HK-2 (cell line): ENCODE results near the gene LEMD2.

Source experiments
- DNase-seq: peaks from one replicate; pipeline ENCODE4 v3.0.0-alpha.2; 2018; ENCODE audit not compliant: unreplicated experiment

LEMD2 gene

DNA sequence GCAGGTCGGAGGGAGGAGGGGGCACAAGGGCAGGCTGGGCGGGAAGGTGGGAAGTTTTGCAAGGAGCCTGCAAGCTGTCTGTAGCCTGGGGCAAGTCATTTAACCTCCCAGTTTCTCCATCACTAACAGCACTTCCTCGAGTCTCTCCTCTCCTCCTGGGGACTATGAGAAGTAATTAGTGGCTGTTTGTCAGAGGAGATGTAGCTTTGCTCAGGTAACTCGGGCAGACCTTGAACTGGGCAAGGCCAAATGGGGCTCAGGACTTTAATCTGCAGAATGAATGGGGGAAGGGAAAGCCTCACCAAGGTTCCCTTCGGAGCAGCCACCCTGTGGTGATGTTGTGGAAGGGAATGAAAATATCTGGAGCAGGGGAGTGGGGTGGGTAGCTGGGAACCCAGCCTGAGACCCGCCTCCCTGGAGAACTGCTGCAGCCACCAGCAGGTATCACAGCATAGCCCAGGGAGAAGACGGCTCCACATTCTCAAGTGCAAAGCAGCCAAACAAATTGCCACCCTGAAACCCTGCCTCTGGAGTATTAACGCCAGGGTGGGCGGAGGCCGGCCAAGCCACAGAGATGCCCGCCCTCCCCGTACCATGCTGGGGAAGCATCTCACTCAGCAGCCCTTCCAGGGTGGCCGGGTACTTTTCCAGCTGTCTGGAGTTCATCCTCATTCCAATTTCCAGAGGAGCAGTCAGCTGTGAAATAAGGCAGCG, 6.1 kb upstream of the LEMD2 start:
- no peak for DNase-seq

DNA sequence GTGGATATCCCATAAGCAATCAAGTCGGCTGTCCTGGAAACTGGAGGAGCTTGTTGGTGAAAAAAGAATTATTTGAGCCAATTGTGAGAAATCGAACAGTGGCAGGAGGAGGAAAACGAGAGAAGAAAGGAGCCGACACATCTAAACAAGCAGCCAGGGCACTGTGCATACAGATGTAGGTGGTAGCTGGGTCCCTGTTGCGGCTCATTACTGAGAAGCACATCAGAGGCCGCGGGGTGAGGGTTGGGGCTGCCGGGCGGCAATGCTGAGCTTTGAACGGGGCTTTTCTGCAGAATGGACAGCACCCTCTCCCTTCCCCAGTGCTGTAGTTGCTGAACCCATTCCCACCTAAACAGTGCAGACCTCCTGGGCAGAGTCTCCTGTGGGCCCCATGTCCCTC, 4.1 kb upstream of the LEMD2 start:
- no peak for DNase-seq

DNA sequence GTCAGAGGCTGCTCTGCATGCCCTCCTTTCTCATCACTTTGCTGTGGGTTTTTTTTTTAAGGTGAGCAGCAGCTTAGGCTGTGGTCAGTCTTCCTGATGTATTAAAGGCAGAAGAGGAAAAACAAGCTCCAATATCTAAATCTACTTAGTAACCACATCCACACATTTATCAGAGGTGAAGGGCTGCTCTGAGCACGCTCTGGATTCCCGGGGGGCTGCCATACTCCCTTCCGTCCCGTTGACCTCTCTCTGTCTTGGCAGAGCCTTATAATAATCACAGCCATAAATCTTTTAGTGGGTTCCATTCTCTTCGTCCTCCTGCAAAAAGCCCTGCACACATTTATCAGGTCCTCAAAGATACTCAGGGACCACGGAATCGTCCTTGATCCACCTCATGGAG, 2.7 kb upstream of the LEMD2 start:
- DNase-seq: no peak

DNA sequence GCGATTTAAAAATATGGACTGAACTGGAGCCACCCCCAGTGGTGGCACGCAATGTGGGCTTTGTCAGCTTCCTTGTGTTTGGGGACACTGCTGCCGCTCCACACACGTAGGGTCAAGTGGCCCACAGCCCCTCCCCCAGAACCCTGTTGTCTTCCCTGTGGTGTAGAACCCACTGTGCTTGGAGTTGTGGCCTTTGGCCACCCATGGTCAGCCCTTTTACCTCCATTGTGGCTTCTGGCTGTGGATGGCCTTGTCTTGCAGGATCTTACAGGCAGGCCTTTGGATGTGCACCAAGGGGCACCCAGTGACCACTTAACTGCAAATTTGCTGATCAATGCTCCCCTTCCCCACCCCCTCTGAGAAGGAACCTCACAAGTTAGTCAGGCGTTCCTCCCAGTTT, 2.0 kb upstream of the LEMD2 start:
- DNase-seq: no peak

DNA sequence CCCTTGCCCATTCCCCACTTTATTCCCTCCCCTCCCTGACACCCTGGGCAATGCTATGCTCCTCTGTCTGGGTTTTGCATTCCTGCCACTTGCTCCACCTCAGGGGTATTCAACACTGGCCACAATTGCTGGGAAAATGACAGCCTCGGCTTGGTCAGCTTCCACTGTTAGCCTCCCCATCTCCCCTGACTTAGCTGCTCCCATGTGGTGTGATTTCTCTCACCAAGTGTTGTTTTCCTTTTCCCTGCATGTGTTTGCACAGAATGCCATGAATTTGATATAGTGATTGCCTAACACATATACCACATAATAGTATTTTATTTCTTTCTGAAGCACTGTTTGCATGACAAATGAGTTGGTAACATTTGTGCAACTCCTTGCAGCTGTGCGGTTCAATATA, 1.4 kb upstream of the LEMD2 start:
- DNase-seq: no peak

DNA sequence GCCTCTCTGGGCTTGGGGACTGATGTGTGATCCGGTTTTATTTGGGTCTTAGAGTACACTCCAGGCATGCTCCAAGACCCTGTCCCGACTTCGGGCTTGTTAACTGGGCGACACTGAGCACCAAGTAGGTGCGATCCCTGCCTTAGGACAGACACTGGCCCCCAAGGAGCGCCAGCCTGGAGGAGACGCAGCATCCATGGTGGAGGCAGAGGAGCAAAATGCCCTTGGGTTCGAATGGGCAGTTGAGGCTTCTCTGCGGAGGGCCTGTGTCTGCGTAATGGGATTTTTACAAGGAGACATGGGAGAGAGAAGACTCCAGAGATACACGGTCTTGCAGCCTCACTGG, 593 bp upstream of the LEMD2 start:
- no peak for DNase-seq

DNA sequence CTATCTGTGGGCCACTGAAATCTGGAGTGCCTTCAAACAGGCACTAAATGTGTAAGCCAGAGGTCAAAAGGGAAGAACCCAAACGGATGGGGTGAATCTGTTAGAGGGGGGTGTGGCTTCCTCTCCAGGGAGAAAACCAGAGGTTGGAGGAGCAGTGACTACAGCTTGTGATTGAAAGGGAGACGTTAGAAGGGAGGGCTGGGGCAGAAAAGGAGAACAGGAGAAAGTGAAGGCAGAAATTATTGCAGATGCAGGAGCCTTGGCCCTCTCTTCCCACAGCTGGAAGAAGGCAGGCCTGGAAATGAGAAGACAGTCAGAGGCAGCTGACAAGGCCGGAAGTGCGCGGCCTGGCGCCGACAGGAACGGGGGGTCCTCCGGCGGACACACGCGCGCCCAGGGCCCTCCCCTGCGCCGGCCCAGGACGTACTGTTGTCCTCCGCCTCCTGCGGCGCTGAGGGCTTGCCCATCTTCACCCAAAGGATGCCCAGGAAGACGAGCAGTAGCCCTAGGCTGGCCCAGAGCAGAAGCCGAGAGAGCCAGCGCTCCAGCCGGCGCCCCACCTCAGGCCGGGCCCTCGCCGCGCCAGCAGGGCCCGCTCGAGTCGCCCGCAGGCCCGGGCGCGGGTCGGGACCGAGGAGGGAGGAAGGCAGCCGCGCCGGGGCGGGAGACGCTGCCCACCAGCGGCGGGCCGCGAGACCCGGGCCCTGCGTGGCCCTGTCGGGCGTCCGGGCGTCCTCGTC, 806 bp downstream of the LEMD2 start:
- DNase-seq: peak; percentile 77

DNA sequence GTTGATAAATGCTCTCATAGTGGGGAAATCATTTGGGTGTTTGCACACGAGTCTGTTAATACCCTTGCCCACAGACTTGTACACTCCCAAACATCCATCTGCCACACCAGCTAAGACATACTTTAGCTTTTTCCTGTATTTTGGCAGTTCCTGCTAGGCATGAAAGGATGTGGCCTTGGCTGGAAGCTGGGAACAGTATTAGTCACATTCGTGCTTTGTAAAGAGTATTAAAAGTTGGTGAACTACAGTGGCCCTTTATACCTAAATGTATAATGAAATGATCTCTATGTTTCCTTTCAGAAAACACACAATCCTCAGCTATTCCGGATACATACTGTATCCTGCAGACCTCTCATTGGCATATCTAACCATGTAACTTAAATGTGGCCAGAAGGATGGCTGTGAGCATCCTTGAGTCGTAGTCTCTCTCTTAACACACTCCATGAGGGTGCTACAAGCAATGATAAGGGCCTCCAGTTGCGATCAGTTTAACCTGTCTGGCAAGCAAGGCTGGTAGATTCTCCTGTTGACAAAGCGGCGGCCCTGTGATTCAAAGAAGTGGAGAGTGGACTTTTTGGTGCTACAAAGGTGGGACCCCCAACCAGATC, 1.5 kb downstream of the LEMD2 start:
- no peak for DNase-seq

DNA sequence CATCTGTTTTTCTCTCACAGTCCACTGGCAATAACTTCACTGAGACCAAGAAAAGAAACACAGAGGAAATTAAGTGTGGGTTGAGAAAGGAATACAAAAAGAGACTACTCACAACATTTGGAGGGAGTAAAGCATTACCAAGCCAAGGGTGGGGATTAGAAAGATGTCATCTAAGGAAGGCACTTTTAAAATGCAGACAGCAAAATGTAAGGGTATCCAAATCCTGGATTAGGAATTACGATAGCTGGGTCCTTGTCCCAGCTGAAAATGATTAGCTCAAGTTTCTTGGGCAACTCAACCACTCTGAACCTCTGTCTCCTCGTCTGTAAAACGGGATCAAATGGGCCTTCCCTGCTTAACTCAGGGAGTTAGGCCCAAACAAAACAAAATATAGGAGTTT, 2.2 kb downstream of the LEMD2 start:
- no peak for DNase-seq

DNA sequence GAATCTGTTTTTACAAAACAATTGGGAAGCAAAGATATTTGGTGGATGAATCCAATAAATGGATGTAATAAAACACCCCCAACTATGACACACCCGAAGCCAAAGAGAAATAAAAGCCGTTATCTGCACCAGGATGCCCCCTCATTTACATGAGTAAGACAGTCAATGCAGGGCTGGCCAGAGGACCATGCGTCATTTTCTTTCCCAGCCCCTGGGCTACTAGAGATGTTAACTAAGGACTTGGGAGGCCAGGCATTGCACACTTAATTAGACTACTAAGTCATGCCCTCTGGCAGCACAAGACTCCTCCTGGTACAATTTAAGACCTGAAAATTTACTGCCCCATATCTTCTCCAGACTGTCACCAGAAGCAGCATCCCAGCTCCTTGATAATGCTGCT, 3.2 kb downstream of the LEMD2 start:
- no peak for DNase-seq

DNA sequence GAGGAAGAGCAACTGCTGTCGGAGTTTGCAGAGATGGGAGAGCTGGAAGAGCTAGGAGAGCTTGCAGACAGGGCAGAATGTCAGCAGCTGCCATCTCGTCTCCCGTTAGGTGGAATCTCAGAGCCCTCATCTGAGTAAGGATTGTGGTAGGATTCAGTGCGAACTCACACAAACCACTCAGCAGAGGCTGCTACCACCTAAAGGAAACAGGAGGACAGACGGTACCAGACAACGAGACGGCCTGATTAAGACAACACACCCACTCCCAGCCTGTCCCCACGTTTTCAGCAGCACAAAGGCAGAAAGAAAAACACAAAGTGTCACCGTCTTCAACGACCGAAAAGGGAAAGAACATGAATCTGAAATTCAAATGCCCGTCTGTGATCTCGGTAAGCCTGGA, 4.1 kb downstream of the LEMD2 start:
- no peak for DNase-seq

DNA sequence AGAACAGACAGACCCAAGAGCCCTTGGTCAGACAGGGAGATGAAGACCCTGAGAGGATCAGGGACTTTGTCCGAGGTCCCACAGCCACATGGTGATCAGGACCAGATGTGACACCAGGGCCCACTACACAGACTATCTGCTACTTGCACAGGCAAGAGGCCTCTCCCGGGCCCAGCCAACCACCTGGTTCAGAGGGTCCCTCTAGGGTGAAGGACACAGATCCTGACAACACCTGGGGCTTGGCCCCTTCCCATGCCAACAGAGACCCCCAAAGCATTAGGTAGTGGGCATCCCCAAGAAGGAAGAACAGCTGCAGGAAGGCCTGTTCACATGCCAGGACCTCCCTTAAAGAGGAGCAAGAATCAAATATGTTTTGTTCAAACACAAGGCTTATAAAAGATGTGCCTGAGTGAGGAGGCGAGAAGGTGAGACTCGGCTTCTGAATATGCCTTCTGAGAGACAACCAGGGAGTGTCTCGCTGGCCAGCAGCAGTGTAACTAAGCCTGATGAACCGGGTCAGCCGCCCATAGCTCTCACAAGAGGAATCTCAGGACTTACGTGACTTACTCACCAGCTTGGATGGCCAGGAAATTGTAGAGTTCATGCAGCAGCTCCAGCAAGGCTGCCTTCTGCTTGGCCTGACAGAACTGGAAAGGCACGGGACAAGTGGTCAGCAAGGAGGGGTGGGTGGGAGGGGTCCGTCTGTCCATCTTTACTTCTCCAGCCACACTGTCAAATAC, 5.0 kb downstream of the LEMD2 start:
- DNase-seq: no peak

DNA sequence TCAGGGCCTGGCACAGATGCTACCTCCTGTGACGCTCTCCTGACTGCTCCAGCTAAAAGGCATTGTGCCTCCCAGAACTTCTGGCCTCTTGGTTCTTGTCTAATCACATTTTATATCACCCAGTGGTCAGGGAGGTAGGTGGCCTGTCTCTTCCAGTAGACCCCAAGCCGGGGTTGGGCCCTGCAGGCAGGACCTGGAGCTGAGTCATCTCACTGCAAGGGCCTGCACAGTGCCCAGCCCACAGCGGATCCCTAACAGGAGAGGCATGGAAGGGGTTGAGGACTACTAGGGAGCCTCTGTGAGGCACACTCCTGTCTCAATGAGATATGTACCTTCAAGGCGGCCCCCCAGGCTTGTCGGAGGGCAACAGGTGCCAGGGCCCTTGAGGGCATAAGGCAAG, 6.4 kb downstream of the LEMD2 start:
- DNase-seq: no peak

DNA sequence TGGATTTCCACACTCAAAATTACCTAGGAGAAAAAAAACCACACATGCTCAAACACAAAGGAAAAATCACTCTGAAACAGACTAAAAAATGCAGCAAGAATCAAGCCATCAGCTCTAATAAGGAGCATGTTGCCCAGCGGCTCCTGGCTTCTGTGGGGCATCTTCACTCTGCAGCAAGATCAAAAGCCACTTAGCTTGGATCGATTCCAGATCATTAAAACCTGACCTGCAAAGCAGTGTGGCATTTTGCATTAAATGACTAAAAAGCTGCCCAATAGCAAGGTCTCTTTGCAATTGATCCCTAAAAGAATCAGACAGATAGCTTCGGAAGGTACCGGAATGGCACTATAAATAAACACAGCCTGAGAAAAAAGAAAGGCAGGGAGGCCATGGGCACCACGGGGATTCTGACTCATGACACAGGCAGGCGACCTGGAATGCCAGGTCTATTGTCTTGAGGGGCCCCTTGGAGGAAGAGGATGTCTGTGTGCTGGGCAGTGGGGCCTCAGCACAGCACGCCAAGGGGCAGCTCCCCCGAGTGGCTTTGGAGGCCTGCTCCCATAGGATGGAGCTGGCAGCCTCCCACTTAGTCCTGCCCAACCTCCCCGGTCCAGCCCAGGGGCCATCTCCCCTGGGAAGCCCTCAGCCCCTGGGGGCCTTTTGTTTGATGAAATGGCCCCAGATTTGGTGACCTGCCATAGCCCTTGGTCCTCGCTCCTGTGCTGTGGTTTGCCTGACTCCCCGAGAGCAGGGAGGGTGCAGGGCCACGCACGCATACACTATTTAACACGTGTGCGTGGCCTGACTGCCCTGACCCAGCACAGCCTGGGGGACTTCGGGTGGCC, 7.6 kb downstream of the LEMD2 start:
- DNase-seq: peak; percentile 79

DNA sequence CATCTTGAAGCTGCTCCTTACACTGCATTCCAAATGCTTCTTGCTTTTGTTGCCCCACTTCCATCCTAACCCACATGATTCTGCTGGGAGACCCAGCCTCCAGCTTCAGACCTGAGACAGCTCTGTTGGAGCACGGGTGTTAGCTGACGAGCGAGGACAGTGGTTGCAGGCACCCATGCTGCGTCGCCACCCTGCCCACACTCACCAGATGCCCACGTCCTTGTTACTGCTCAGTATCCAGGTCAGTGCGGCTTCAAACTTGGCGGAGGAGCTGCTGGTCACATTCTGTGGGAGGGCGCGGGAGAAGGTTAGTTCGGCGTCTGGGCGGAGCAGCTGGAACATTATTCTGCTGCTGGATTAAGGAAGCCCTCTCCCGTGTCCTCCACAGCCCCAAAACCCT, 9.0 kb downstream of the LEMD2 start:
- no peak for DNase-seq

DNA sequence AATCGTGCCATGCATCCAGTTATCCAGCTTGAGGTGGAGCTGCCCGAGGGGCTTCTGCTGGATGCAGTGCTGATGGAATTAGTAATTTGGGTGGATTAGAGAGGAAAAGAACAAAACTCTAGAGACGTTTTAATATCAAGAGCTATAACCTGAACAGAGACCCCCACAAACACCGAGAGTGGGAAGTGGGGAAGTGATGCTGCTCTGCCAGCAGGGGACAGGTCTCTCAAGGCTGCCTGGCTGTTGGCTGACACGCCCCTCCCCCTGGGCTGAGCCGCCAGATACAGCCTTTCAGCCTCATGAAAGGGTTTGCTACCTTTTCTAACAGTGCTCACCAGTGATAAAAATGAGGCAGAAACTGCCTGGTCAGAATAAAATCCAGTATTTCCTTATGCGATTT, 9.6 kb downstream of the LEMD2 start:
- DNase-seq: no peak

DNA sequence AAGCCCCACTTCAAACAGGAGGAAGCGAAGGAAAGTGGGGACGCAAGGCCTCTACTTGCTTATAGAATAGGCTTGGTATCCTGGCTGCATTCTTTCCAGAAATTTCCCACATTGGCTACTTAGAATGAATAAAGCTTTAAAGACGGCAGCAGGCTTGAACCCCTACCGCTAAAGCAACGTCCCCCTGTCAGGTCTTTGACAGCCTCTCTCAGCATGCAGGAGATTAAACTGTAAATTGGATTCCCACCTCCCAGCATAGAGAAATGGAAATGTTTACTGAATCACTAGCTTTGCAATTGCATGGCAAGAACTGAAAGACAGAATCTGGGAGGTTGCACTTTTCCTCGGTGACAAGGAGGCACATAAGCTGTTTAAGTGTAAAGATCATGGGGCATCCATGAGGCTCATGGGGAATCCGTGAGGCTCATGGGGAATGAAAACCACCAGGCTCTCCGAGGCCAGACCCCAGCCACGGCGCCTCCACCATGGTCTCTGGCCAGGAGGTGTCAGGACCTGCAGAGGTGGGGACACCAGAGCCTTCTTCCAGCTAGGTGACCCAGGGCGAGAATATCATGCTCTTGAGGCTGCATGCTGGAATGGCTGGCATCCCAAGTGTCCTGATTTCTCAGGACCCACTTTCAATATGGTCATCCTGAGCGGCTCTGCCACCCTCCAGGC, 10.3 kb downstream of the LEMD2 start:
- DNase-seq: no peak

DNA sequence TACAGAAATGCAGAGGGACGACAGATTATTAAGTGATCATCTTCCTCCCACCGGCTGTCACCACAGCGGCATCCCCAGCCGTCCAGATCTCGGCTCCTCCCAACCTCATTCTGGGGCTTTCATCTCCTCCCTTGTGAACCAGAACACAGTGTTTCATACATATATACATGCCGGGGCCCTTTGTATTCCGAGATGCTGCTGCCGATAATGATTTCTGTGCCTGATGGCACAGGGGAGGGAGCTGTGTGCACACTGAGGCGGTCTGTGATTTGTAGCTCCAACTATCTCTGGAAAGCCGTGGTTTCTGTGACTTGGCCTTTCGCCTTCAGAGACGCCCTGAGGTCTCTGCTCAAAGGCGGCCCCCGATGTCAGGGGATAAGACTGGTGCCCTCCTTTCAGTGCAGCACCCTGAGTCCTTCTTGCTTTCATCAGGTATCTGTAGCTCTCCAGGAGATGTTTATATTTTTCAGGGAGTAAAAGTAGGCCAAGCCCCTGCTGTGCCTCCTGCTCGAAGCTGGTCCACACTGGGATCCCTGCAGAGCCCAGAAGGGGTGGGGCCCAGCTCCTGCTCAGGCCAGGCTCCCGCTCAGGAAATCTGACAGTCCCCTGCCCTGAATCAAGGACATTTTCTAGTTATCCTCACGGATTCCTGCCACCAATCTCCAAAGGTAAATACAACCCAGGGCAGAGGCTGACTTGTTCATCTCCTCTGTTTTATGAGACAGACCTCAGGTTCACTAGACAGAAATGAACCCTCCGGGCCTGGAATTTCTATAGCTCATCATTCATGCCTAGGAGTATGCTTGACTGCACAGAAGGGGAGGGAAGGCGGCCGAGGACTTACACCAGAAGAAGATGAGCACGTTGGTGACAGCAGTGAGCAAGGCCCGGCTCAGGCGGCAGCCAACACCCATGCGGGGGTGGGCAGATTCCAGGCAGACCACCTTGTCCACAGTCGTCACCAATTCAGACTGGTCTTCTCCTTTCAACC, 11.2 kb downstream of the LEMD2 start:
- DNase-seq: no peak

DNA sequence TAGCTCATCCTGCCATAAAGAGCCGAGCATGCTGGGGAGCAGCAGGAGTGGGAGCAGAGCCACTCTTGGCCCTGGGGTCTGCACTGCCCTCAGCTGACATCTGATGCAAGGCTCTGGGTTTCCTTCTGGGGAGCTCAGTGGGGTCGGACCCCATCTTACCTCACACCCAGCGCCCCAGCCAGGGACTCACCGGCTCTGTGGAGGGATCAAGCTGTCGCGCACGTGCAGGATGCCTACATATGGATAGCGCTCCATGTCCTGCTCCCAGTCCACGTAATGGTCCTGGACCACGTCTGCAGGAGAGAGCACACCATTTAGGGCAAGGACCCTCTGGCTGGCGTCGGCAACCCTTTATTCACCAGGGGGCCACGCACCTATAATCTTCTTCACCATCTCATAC, 12.2 kb downstream of the LEMD2 start:
- no peak for DNase-seq

DNA sequence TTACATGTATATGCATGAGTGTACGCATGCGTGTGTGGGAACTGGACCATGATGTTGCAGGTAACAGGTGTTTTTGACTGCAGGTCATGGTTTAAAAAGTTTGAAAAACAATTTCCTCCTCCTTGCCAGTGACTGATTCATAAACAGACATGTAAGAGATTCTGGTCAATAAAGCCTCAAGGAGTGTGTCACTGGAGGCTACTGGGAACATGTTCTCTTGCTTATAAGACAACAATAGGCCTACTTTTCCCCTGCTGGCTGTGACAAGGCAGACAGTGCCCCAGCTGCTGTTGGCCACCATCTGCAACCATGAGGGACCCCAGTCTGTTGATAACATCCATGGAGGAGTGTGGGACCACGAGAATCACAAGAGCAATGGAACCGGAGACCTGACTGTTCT, 12.7 kb downstream of the LEMD2 start:
- DNase-seq: no peak
